Measurements from ENCODE around the gene DACH1.
A peak's percentile ranks its signal among the peaks of the same experiment; 100 is the strongest.
"Not testable (repeated sequence)": the region's sequence is repeated elsewhere in the genome, so short reads cannot be mapped to it uniquely, and the experiment has no call there.

The DACH1 gene

GRCh38 chr13:71867131-71867814, at the start of gene DACH1:
Gene DACH1, minus strand, starts transcription at chr13:71867204.
- Histone ChIP-seq H3K36me3 (ENCODE audit: control insufficient read depth in 5 of 5, insufficient read depth in 5 of 5, low read length in 5 of 5) (no peaks in the 10 kb centered on the region), H3K27me3 (ENCODE audit: control insufficient read depth in 5 of 5, insufficient read depth in 4 of 5, low read length in 5 of 5) (peaks cover 13 to 24% (median 18%) of the 10 kb centered on the region in 5 donors), H3K27ac (ENCODE audit: low read depth, low read length) (peak within 1 kb of the TSS; percentile 46), H3K9ac (ENCODE audit: low read length in 5 of 5) (peak within 1 kb of the TSS in 4 of 5 donors; percentile 26 to 64 (median 50)), H3K9me3 (ENCODE audit: control insufficient read depth in 5 of 5, low read length in 5 of 5) (no peaks in the 10 kb centered on the region), H3K4me1 (ENCODE audit: control insufficient read depth in 5 of 5, insufficient read depth in 5 of 5, low read length in 5 of 5) (peaks cover 2 to 35% (median 30%) of the 10 kb centered on the region in 5 donors), H3K4me3 (ENCODE audit: low read depth in 1 of 5, low read length in 5 of 5) (peak within 1 kb of the TSS; percentile 82 to 89 (median 84))

DNA sequence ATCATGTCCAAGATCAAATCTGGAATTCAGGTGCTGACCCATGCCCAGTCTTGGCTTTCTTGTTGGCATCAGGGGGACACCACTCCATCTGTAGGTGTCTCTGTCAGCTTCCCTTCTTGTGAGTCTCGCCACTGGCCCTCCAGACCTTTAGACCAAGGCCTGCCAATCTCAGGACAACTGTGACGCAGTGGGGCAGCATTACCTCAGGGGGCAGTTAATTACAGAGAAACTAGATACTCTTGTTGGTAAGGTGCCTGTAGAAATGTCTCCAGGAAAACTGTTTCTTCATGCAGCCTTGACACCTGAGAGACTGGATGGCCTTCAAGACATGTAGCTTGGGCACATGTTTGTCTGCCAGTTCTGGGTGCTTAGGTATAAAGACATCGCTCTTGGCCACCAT, 46.7 kb upstream of the DACH1 start:
- Histone ChIP-seq H3K27me3 (ENCODE audit: control insufficient read depth in 5 of 5, insufficient read depth in 4 of 5, low read length in 5 of 5) (no peaks in the 10 kb centered on the region), H3K4me1 (ENCODE audit: control insufficient read depth in 5 of 5, insufficient read depth in 5 of 5, low read length in 5 of 5) (no peaks in the 10 kb centered on the region), H3K4me3 (ENCODE audit: low read depth in 1 of 5, low read length in 5 of 5) (no peak overlapping the region), H3K9me3 (ENCODE audit: control insufficient read depth in 5 of 5, low read length in 5 of 5) (no peaks in the 10 kb centered on the region), H3K9ac (ENCODE audit: low read length in 5 of 5) (no peak overlapping the region), H3K36me3 (ENCODE audit: control insufficient read depth in 5 of 5, insufficient read depth in 5 of 5, low read length in 5 of 5) (no peaks in the 10 kb centered on the region), H3K27ac (ENCODE audit: low read depth, low read length) (no peak overlapping the region)

DNA sequence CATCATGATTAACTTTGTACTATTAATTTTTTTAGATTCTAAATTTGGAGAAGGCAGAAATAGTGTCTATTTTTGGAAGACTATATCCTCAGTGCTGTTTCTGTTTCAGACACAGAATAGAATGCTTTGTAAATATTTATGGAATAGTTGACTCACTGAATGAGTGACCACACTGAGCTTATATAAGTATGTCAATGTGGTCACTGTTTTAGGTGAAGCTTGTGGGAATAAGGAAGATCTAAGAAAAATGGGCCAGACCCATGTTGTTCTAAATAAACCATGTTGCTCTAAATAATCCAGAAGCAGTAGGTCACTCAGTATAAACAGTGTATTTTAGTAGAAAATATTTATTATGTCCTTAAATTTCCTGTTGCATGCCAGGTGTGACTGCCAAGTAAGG, 45.5 kb upstream of the DACH1 start:
- Histone ChIP-seq H3K9ac (ENCODE audit: low read length in 5 of 5) (no peak overlapping the region), H3K4me1 (ENCODE audit: control insufficient read depth in 5 of 5, insufficient read depth in 5 of 5, low read length in 5 of 5) (no peaks in the 10 kb centered on the region), H3K27me3 (ENCODE audit: control insufficient read depth in 5 of 5, insufficient read depth in 4 of 5, low read length in 5 of 5) (no peaks in the 10 kb centered on the region), H3K36me3 (ENCODE audit: control insufficient read depth in 5 of 5, insufficient read depth in 5 of 5, low read length in 5 of 5) (no peaks in the 10 kb centered on the region), H3K4me3 (ENCODE audit: low read depth in 1 of 5, low read length in 5 of 5) (no peak overlapping the region), H3K27ac (ENCODE audit: low read depth, low read length) (no peak overlapping the region), H3K9me3 (ENCODE audit: control insufficient read depth in 5 of 5, low read length in 5 of 5) (no peaks in the 10 kb centered on the region)

DNA sequence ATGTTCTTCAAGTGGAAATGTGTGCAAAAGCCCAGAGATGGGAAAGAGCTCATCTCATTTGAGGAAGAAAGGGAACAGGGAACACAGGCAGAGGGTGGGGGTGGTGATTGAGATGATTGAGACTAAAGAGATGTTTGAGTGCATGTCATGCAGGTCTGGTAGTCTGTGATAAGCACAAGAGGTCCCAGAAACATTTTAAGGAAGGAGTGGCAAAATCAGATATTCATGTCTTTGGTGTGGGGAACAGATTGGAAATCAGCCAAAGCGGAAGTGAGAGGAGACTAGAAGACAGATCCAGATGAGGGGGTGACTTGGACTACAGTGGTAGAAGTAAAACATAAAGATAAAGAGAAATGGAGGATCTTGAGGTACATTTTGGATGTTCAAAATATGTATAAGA, 39.4 kb upstream of the DACH1 start:
- Histone ChIP-seq H3K36me3 (ENCODE audit: control insufficient read depth in 5 of 5, insufficient read depth in 5 of 5, low read length in 5 of 5) (no peaks in the 10 kb centered on the region), H3K9me3 (ENCODE audit: control insufficient read depth in 5 of 5, low read length in 5 of 5) (no peaks in the 10 kb centered on the region), H3K9ac (ENCODE audit: low read length in 5 of 5) (no peak overlapping the region), H3K27ac (ENCODE audit: low read depth, low read length) (no peak overlapping the region), H3K4me3 (ENCODE audit: low read depth in 1 of 5, low read length in 5 of 5) (no peak overlapping the region), H3K4me1 (ENCODE audit: control insufficient read depth in 5 of 5, insufficient read depth in 5 of 5, low read length in 5 of 5) (no peaks in the 10 kb centered on the region), H3K27me3 (ENCODE audit: control insufficient read depth in 5 of 5, insufficient read depth in 4 of 5, low read length in 5 of 5) (no peaks in the 10 kb centered on the region)

- Histone ChIP-seq H3K36me3 (ENCODE audit: control insufficient read depth in 5 of 5, insufficient read depth in 5 of 5, low read length in 5 of 5) (no peaks in the 10 kb centered on the region), H3K4me1 (ENCODE audit: control insufficient read depth in 5 of 5, insufficient read depth in 5 of 5, low read length in 5 of 5) (no peaks in the 10 kb centered on the region), H3K27me3 (ENCODE audit: control insufficient read depth in 5 of 5, insufficient read depth in 4 of 5, low read length in 5 of 5) (no peaks in the 10 kb centered on the region), H3K27ac (ENCODE audit: low read depth, low read length) (no peak overlapping the region), H3K9me3 (ENCODE audit: control insufficient read depth in 5 of 5, low read length in 5 of 5) (no peaks in the 10 kb centered on the region), H3K9ac (ENCODE audit: low read length in 5 of 5) (no peak overlapping the region), H3K4me3 (ENCODE audit: low read depth in 1 of 5, low read length in 5 of 5) (no peak overlapping the region)
Measured at GRCh38 chr13:71902676-71903075, 35.7 kb upstream of the DACH1 start.

- H3K36me3 ChIP-seq (ENCODE audit: control insufficient read depth in 5 of 5, insufficient read depth in 5 of 5, low read length in 5 of 5); H3K9ac ChIP-seq (ENCODE audit: low read length in 5 of 5); H3K9me3 ChIP-seq (ENCODE audit: control insufficient read depth in 5 of 5, low read length in 5 of 5); H3K4me1 ChIP-seq (ENCODE audit: control insufficient read depth in 5 of 5, insufficient read depth in 5 of 5, low read length in 5 of 5); H3K4me3 ChIP-seq (ENCODE audit: low read depth in 1 of 5, low read length in 5 of 5); H3K27ac ChIP-seq (ENCODE audit: low read depth, low read length); H3K27me3 ChIP-seq (ENCODE audit: control insufficient read depth in 5 of 5, insufficient read depth in 4 of 5, low read length in 5 of 5): not testable (repeated sequence)
Measured at GRCh38 chr13:71893506-71893905, 26.5 kb upstream of the DACH1 start.

DNA sequence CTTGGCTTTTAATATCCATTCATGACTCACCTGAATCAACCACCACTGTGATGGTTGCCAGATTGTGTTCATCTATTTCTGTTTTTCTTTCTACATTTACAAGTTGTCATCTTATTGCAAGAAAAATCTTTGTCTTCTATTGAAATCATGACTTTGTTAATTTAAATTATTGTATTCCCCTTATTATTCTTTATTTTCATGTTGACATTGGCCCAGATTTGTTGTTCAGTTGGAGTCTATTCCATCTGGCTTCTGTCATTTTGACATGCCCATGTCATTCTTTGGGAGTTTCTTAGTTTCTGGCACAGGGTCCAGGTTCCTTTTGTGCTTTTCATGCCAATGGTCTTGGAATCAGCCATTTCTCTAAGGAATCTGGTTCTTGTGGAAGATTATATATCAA, 19.9 kb upstream of the DACH1 start:
- Histone ChIP-seq H3K4me3 (ENCODE audit: low read depth in 1 of 5, low read length in 5 of 5) (no peak overlapping the region), H3K9me3 (ENCODE audit: control insufficient read depth in 5 of 5, low read length in 5 of 5) (peaks cover 0 to 4% (median 0%) of the 10 kb centered on the region in 5 donors), H3K9ac (ENCODE audit: low read length in 5 of 5) (no peak overlapping the region), H3K27ac (ENCODE audit: low read depth, low read length) (no peak overlapping the region), H3K4me1 (ENCODE audit: control insufficient read depth in 5 of 5, insufficient read depth in 5 of 5, low read length in 5 of 5) (no peaks in the 10 kb centered on the region), H3K36me3 (ENCODE audit: control insufficient read depth in 5 of 5, insufficient read depth in 5 of 5, low read length in 5 of 5) (no peaks in the 10 kb centered on the region), H3K27me3 (ENCODE audit: control insufficient read depth in 5 of 5, insufficient read depth in 4 of 5, low read length in 5 of 5) (no peaks in the 10 kb centered on the region)

GRCh38 chr13:71882120-71882519, 15.1 kb upstream of the DACH1 start:
- no peak overlapping the region for H3K4me3 ChIP-seq (ENCODE audit: low read depth in 1 of 5, low read length in 5 of 5)
- peaks cover 0 to 4% (median 0%) of the 10 kb centered on the region in 5 donors for H3K4me1 ChIP-seq (ENCODE audit: control insufficient read depth in 5 of 5, insufficient read depth in 5 of 5, low read length in 5 of 5)
- no peak overlapping the region for H3K27ac ChIP-seq (ENCODE audit: low read depth, low read length)
- H3K27me3 ChIP-seq (ENCODE audit: control insufficient read depth in 5 of 5, insufficient read depth in 4 of 5, low read length in 5 of 5) = no peaks in the 10 kb centered on the region
- H3K36me3 ChIP-seq (ENCODE audit: control insufficient read depth in 5 of 5, insufficient read depth in 5 of 5, low read length in 5 of 5) = no peaks in the 10 kb centered on the region
- no peak overlapping the region for H3K9ac ChIP-seq (ENCODE audit: low read length in 5 of 5)
- peaks cover 0 to 4% (median 0%) of the 10 kb centered on the region in 5 donors for H3K9me3 ChIP-seq (ENCODE audit: control insufficient read depth in 5 of 5, low read length in 5 of 5)

- no peak overlapping the region for H3K4me3 ChIP-seq (ENCODE audit: low read depth in 1 of 5, low read length in 5 of 5)
- H3K36me3 ChIP-seq (ENCODE audit: control insufficient read depth in 5 of 5, insufficient read depth in 5 of 5, low read length in 5 of 5) = no peaks in the 10 kb centered on the region
- H3K4me1 ChIP-seq (ENCODE audit: control insufficient read depth in 5 of 5, insufficient read depth in 5 of 5, low read length in 5 of 5) = peaks cover 0 to 4% (median 0%) of the 10 kb centered on the region in 5 donors
- H3K9ac ChIP-seq (ENCODE audit: low read length in 5 of 5) = no peak overlapping the region
- H3K27me3 ChIP-seq (ENCODE audit: control insufficient read depth in 5 of 5, insufficient read depth in 4 of 5, low read length in 5 of 5) = peaks cover 0 to 4% (median 0%) of the 10 kb centered on the region in 5 donors
- peaks cover 0 to 4% (median 0%) of the 10 kb centered on the region in 5 donors for H3K9me3 ChIP-seq (ENCODE audit: control insufficient read depth in 5 of 5, low read length in 5 of 5)
- no peak overlapping the region for H3K27ac ChIP-seq (ENCODE audit: low read depth, low read length)
Measured at GRCh38 chr13:71880753-71881541, 13.9 kb upstream of the DACH1 start.

GRCh38 chr13:71879808-71880344, 12.9 kb upstream of the DACH1 start:
- Histone ChIP-seq H3K9ac (ENCODE audit: low read length in 5 of 5) (no peak overlapping the region), H3K9me3 (ENCODE audit: control insufficient read depth in 5 of 5, low read length in 5 of 5) (peaks cover 0 to 4% (median 0%) of the 10 kb centered on the region in 5 donors), H3K27ac (ENCODE audit: low read depth, low read length) (no peak overlapping the region), H3K27me3 (ENCODE audit: control insufficient read depth in 5 of 5, insufficient read depth in 4 of 5, low read length in 5 of 5) (peaks cover 0 to 4% (median 0%) of the 10 kb centered on the region in 5 donors), H3K4me1 (ENCODE audit: control insufficient read depth in 5 of 5, insufficient read depth in 5 of 5, low read length in 5 of 5) (peaks cover 0 to 4% (median 0%) of the 10 kb centered on the region in 5 donors), H3K36me3 (ENCODE audit: control insufficient read depth in 5 of 5, insufficient read depth in 5 of 5, low read length in 5 of 5) (no peaks in the 10 kb centered on the region), H3K4me3 (ENCODE audit: low read depth in 1 of 5, low read length in 5 of 5) (no peak overlapping the region)
